MCF 10A (cell line): ENCODE results near the gene ARSI. TPM values are rescaled to one million over a fixed set of nuclear protein-coding genes. Genes with fewer than 3 reads are reported as not detected.

Source experiments
- BruUV-seq: library from RNA; stranded (reverse); fragments of 400-500 nt; replicated peaks from 2 replicates; lab custom pipeline; 2021; lab: Mats Ljungman, UMichigan
- CTCF ChIA-PET: fragments of 300-600 bp; sonication (Branson Sonifier 250); formaldehyde crosslinking; extraction: SDS; loops from one replicate; lab custom pipeline; 2021; ENCODE audit warnings: antibody characterized with exemption, inconsistent platforms; lab: Yijun Ruan, JAX
- POLR2A ChIA-PET: fragments of 300-600, 350-650 bp; sonication (Branson Sonifier 250); formaldehyde crosslinking; extraction: SDS; loops from one replicate; lab custom pipeline; 2020; ENCODE audit warnings: antibody characterized with exemption, inconsistent platforms; lab: Yijun Ruan, JAX
- DNase-seq: peaks from one replicate; pipeline ENCODE4 v3.0.0-alpha.2; 2018; ENCODE audit not compliant: unreplicated experiment
- H3K27ac Mint-ChIP-seq: one replicate; pipeline ENCODE4 v1.8.0; 2022; ENCODE audit warnings: mild to moderate bottlenecking, low read depth, mixed read lengths; ENCODE audit not compliant: unreplicated experiment
- H3K27me3 Mint-ChIP-seq: one replicate; pipeline ENCODE4 v1.8.0; 2022; ENCODE audit warnings: mixed read lengths; ENCODE audit not compliant: insufficient read depth, unreplicated experiment
- H3K36me3 Mint-ChIP-seq: one replicate; pipeline ENCODE4 v1.8.0; 2022; ENCODE audit warnings: mild to moderate bottlenecking, moderate library complexity, mixed read lengths; ENCODE audit not compliant: insufficient read depth, unreplicated experiment
- H3K4me1 Mint-ChIP-seq: one replicate; pipeline ENCODE4 v1.8.0; 2022; ENCODE audit warnings: mixed read lengths; ENCODE audit not compliant: insufficient read depth, unreplicated experiment
- H3K4me3 Mint-ChIP-seq: one replicate; pipeline ENCODE4 v1.8.0; 2022; ENCODE audit warnings: mild to moderate bottlenecking, moderate library complexity, mixed read lengths; ENCODE audit not compliant: unreplicated experiment
- H3K9me3 Mint-ChIP-seq: one replicate; pipeline ENCODE4 v1.8.0; 2022; ENCODE audit warnings: mixed read lengths; ENCODE audit not compliant: unreplicated experiment
- CTCF ChIP-seq: fragments of 200-600 bp; IDR thresholded peaks from one replicate; pipeline ENCODE4 v1.8.0; 2022; ENCODE audit warnings: antibody characterized with exemption, mild to moderate bottlenecking; ENCODE audit not compliant: unreplicated experiment
- intact Hi-C: fragments of 100-400 bp; cut with micrococcal nuclease; formaldehyde crosslinking; loops from 2 replicates; pipeline ENCODE4 v1.14.1; 2022
- total RNA-seq: library from RNA; stranded (reverse); gene quantifications from 2 replicates; pipeline ENCODE4 v1.2.3, GENCODE V29; 2022

ARSI gene
- total RNA-seq, 1 experiment from 2014 or later = 0.19 TPM

- ChIA-PET CTCF (interaction anchor here (0.7 to 1.0 kb wide), 2 partner anchors 54 to 86 kb away, joined by 3 to 4 read pairs; no protein-coding TSS in a partner anchor), POLR2A (interaction anchor here (0.8 to 2.8 kb wide), 3 partner anchors 10 to 15 kb away, joined by 3 to 13 read pairs (median 5); no protein-coding TSS in a partner anchor)
- no peak for DNase-seq
- intact Hi-C loops = no loop called here
- H3K36me3 Mint-ChIP-seq = no peaks in the 10 kb centered on the region
- H3K4me1 Mint-ChIP-seq = peaks cover 25% of the 10 kb centered on the region
- no peak overlapping the region for H3K4me3 Mint-ChIP-seq
- no peak overlapping the region for H3K27ac Mint-ChIP-seq
- no TSS peak for BruUV-seq
- no peaks in the 10 kb centered on the region for H3K27me3 Mint-ChIP-seq
- TF ChIP-seq CTCF = no peak
- H3K9me3 Mint-ChIP-seq = no peaks in the 10 kb centered on the region
Measured at GRCh38 chr5:150304481-150305081, 1.9 kb upstream of the ARSI start.

- no TSS peak for BruUV-seq
- no peak for DNase-seq
- no peaks in the 10 kb centered on the region for H3K9me3 Mint-ChIP-seq
- no peaks in the 10 kb centered on the region for H3K36me3 Mint-ChIP-seq
- no peaks in the 10 kb centered on the region for H3K27me3 Mint-ChIP-seq
- no peak overlapping the region for H3K4me3 Mint-ChIP-seq
- ChIA-PET CTCF (interaction anchor here (0.5 to 2.2 kb wide), 4 partner anchors 45 to 184 kb away, joined by 3 to 11 read pairs (median 4); no protein-coding TSS in a partner anchor), POLR2A (interaction anchor here (0.8 to 2.8 kb wide), 3 partner anchors 10 to 16 kb away, joined by 3 to 13 read pairs (median 5); no protein-coding TSS in a partner anchor)
- no peak for TF ChIP-seq CTCF
- intact Hi-C loops = no loop called here
- H3K4me1 Mint-ChIP-seq = peaks cover 32% of the 10 kb centered on the region
- no peak overlapping the region for H3K27ac Mint-ChIP-seq
Measured at GRCh38 chr5:150303660-150304386, 1.1 kb upstream of the ARSI start.

GRCh38 chr5:150303070-150303615, 438 bp upstream of the ARSI start:
- H3K9me3 Mint-ChIP-seq = no peaks in the 10 kb centered on the region
- no peak for DNase-seq
- intact Hi-C loops = no loop called here
- no peaks in the 10 kb centered on the region for H3K27me3 Mint-ChIP-seq
- H3K27ac Mint-ChIP-seq = no peak overlapping the region
- ChIA-PET CTCF (interaction anchor here (0.5 to 2.2 kb wide), 4 partner anchors 17 to 183 kb away, joined by 3 to 11 read pairs (median 3); no protein-coding TSS in a partner anchor), POLR2A (interaction anchor here (1.1 to 2.8 kb wide), 3 partner anchors 14 to 17 kb away, joined by 4 to 13 read pairs (median 5); no protein-coding TSS in a partner anchor)
- H3K4me3 Mint-ChIP-seq = no peak overlapping the region
- H3K4me1 Mint-ChIP-seq = peaks cover 38% of the 10 kb centered on the region
- H3K36me3 Mint-ChIP-seq = no peaks in the 10 kb centered on the region
- no peak for TF ChIP-seq CTCF
- BruUV-seq = no TSS peak

- intact Hi-C loops = no loop called here
- no TSS peak for BruUV-seq
- TF ChIP-seq CTCF = no peak
- Mint-ChIP-seq H3K27ac (no peak overlapping the region), H3K4me3 (no peak overlapping the region), H3K27me3 (no peaks in the 10 kb centered on the region), H3K9me3 (no peaks in the 10 kb centered on the region), H3K36me3 (no peaks in the 10 kb centered on the region), H3K4me1 (peaks cover 38% of the 10 kb centered on the region)
- ChIA-PET POLR2A (interaction anchor here (1.2 to 2.8 kb wide), 2 partner anchors 15 to 18 kb away, joined by 4 to 13 read pairs; no protein-coding TSS in a partner anchor), CTCF (interaction anchor here (1.3 to 7.8 kb wide), 3 partner anchors 18 to 49 kb away, joined by 3 to 63 read pairs (median 11); no protein-coding TSS in a partner anchor)
- DNase-seq = no peak
Measured at GRCh38 chr5:150301901-150302300, 804 bp downstream of the ARSI start.
